ENCODE measurements around the gene GBA3.

GRCh38 chr4:22850630-22851029 is 157.9 kb downstream of the GBA3 start:
- TF ChIP-seq CTCF (IDR thresholded peaks at IDR 0.05; ENCODE audit: low read depth, low read length), result no peak
- TF ChIP-seq EZH2phosphoT487 (IDR thresholded peaks at IDR 0.05; ENCODE audit: low read depth), result no peak
